ENCODE data around the gene HOMER1. TPM values are rescaled to one million over a fixed set of nuclear protein-coding genes. Genes with fewer than 3 reads are reported as not detected.
"Not testable (repeated sequence)": the region's sequence is repeated elsewhere in the genome, so short reads cannot be mapped to it uniquely, and the experiment has no call there.

HOMER1 gene
- total RNA-seq, 1 donor from 2014 or later, result 59.5 TPM

GRCh38 chr5:79526493-79526892 is 12.6 kb upstream of the HOMER1 start:
- ATAC-seq (no peak), DNase-seq (no peak)
- intact Hi-C loops (cut with micrococcal nuclease), result no loop called here

DNA sequence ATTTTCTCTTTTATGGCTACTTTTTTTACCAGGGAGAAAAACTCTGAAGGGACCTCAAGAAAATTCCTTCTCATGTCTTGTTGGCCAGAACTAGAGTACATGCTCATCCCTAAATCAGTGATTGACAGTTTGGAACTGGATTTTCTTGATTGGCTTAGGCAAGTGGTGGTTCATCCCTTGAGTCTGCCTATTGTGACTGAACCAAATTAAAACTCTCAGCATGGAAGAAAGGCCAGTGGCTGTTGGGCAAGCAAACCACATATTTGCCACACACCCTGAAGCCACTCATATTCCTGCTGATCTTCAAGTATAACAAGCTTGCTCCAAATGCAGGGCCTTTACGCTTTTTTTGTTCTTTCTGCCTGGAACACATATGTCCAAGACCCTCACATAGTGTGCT is 7.2 kb upstream of the HOMER1 start:
- DNase-seq (no peak), ATAC-seq (no peak)
- intact Hi-C loops (cut with micrococcal nuclease), result no loop called here

DNA sequence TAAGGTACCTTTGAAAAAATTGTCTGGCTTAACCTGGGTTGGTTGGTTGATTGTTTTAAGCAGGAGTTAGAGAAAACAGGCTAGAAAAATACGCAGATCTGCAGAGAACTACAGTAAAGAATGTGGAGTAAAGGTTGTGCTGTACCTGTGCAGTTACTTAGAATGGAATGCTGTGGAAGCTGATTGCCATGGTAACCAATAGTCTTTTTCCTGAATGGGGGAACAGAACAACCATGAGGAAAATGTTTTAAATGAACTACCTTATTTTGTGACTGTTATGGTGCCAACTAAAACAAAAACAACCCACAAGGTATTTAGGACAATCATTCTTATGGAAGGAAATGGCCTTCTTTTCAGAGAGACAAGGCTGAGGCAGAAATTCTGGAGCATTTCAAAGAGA is 4.8 kb upstream of the HOMER1 start:
- intact Hi-C loops (cut with micrococcal nuclease), result no loop called here
- DNase-seq, result no peak
- ATAC-seq, result no peak

- ATAC-seq (no peak), DNase-seq (no peak)
- intact Hi-C loops (cut with micrococcal nuclease), result no loop called here
Measured at GRCh38 chr5:79517601-79518000, 3.7 kb upstream of the HOMER1 start.

DNA sequence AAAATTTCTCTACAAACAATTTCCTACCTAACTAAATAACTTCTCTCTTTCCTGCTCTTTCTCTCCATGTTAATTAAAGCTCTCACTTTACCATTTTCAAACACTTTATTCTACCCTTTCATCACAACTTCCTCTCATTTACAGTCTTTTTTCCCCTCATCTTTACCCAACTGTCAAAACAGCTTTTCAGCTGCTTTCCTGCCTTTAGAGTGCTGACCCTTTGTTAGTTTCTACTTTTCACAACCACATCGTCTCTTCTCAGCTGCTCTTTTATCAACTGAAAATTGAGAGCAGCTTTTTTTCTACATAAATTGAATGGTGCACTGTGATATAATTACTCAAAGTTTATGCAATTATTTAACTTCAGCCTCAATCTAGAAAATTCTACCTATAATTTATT is 3.1 kb upstream of the HOMER1 start:
- ATAC-seq (no peak), DNase-seq (no peak)
- intact Hi-C loops (cut with micrococcal nuclease), result no loop called here

DNA sequence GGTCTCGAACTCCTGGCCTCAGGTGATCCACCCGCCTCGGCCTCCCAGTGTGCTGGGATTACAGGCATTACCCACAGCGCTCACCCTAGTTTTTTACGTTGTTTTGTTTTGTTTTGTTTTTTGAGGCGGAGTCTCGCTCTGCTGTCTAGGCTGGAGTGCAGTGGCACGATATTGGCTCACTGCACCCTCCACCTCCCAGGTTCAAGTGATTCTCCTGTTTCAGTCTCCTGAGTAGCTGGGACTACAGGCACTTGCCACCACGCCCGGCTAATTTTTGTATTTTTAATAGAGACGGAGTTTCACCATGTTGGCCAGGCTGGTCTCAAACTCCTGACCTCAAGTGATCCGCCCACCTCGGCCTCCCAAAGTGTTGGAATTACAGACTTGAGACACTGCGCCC is 2.4 kb upstream of the HOMER1 start:
- ATAC-seq; intact Hi-C loops (cut with micrococcal nuclease); DNase-seq: not testable (repeated sequence)

GRCh38 chr5:79514391-79515105 is 614 bp upstream of the HOMER1 start:
- intact Hi-C loops (cut with micrococcal nuclease), result no loop called here
- DNase-seq, result peak; percentile 93
- ATAC-seq, result peak; percentile 86

DNA sequence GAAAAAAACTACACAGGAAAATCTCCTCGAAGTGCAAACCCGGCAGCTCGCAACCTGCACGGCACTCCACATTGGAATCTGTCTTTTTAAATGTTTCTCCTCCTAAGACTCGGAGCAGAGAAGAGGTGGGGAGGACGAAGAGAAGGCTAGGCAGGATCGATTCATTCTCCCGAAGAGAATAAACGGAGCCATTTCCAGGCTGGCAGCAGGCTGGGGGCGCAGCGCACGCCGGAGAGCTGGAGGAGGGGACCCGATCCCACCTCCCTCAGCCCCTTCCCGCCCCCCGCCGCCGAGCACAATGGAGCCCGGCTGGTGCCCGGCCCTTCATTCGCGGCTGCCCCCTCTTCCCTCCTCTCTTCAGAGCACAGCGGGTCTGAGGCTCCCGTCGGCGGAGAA is 628 bp downstream of the HOMER1 start:
- no peak for DNase-seq
- intact Hi-C loops (cut with micrococcal nuclease), result no loop called here
- ATAC-seq, result no peak

GRCh38 chr5:79512471-79513307 is 1.2 kb downstream of the HOMER1 start:
- ATAC-seq (no peak), DNase-seq (no peak)
- intact Hi-C loops (cut with micrococcal nuclease), result no loop called here

GRCh38 chr5:79512049-79512448 is 1.9 kb downstream of the HOMER1 start:
- intact Hi-C loops (cut with micrococcal nuclease), result no loop called here
- DNase-seq, result no peak
- no peak for ATAC-seq

GRCh38 chr5:79510638-79511037 is 3.3 kb downstream of the HOMER1 start:
- DNase-seq (peak; percentile 41), ATAC-seq (no peak)
- intact Hi-C loops (cut with micrococcal nuclease), result no loop called here

- ATAC-seq (no peak), DNase-seq (no peak)
- intact Hi-C loops (cut with micrococcal nuclease), result no loop called here
Measured at GRCh38 chr5:79509244-79509885, 4.6 kb downstream of the HOMER1 start.

- ATAC-seq (peak; percentile 12), DNase-seq (no peak)
- intact Hi-C loops (cut with micrococcal nuclease), result no loop called here
Measured at GRCh38 chr5:79508794-79509193, 5.1 kb downstream of the HOMER1 start.

GRCh38 chr5:79508354-79508753 is 5.6 kb downstream of the HOMER1 start:
- intact Hi-C loops (cut with micrococcal nuclease), result no loop called here
- DNase-seq, result no peak
- peak; percentile 47 for ATAC-seq

GRCh38 chr5:79507251-79508205 is 6.4 kb downstream of the HOMER1 start:
- DNase-seq (no peak), ATAC-seq (peak; percentile 35)
- intact Hi-C loops (cut with micrococcal nuclease), result no loop called here

DNA sequence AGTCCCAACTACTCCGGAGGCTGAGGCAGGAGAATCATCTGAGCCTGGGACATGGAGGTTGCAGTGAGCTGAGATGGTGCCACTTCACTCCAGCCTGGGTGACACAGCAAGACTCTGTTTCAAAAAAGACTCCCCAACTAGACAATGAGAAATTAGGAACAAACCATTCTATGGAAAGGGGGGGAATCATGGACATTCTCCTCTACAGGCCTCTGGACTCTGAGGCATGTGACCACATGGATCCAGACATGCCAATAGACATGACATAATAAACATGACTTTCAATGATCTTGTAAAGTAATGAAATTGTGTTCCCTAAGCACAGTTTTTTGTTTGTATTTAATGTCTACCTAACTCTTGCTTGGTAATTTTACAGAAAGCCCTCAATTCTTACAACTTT is 8.8 kb downstream of the HOMER1 start:
- DNase-seq, result no peak
- intact Hi-C loops (cut with micrococcal nuclease), result no loop called here
- no peak for ATAC-seq

GRCh38 chr5:79503794-79504495 is 10.0 kb downstream of the HOMER1 start:
- intact Hi-C loops (cut with micrococcal nuclease), result no loop called here
- DNase-seq, result no peak
- no peak for ATAC-seq

GRCh38 chr5:79499640-79500273 is 14.2 kb downstream of the HOMER1 start:
- DNase-seq, result no peak
- peak; percentile 39 for ATAC-seq
- intact Hi-C loops (cut with micrococcal nuclease), result no loop called here

Data from left ventricle myocardium superior (tissue), 1 donor.